Lower leg skin (tissue), 4 donors: ENCODE results near the gene TRIM10. TPM values are rescaled to one million over a fixed set of nuclear protein-coding genes. Genes with fewer than 3 reads are reported as not detected.

Experiments used
- DNase-seq, 2 donors: peaks; one replicate each; pipeline ENCODE4 v3.0.0-alpha.2; 2019; ENCODE audit warnings: low spot score in 2 of 2
- H3K4me3 ChIP-seq: fragments of 200-600 bp; sonication (generic); 2 replicates; pipeline ENCODE4 v1.5.1; 2017; ENCODE audit warnings: mild to moderate bottlenecking, low read depth; ENCODE audit not compliant: poor library complexity, severe bottlenecking
- CTCF ChIP-seq, 3 donors: fragments of 450-650 bp; IDR thresholded peaks; one replicate each; pipeline ENCODE4 v1.5.1; 2016; ENCODE audit warnings: antibody characterized with exemption in 3 of 3, mild to moderate bottlenecking in 3 of 3, moderate library complexity in 2 of 3
- POLR2A ChIP-seq, 2 donors: fragments of 450-650 bp; IDR thresholded peaks; one replicate each; pipeline ENCODE4 v1.6.1; 2016 to 2017; ENCODE audit warnings: antibody characterized with exemption in 2 of 2, mild to moderate bottlenecking in 1 of 2, moderate library complexity in 1 of 2
- WGBS, 2 donors: methylation state at CpG; one replicate each; pipeline ENCODE4 v1.1.5; 2018; 5-methylcytosine and 5-hydroxymethylcytosine counted together
- intact Hi-C: fragments of 100-400 bp; cut with DNase I; formaldehyde crosslinking; loops from one replicate; pipeline ENCODE4 v1.15.0; 2023; ENCODE audit warnings: low total_unique reads
- total RNA-seq, 4 donors: library from RNA; depleted of rRNA; stranded (reverse); fragments of >200 nt; gene quantifications; one replicate each; pipeline ENCODE4 v1.1.0, GENCODE V29; 2016

Gene TRIM10
- total RNA-seq, 4 donors from 2014 or later, result 0.13 to 1.1 (median 0.64) TPM

- H3K4me3 ChIP-seq, result no peak overlapping the region
- DNase-seq, result no peak
- intact Hi-C loops, result no loop called here
- TF ChIP-seq POLR2A (IDR thresholded peaks at IDR 0.05) (no peak), CTCF (IDR thresholded peaks at IDR 0.05) (no peak)
- WGBS, 2 donors, result 76 to 87% methylated on average over 1 of the region's 1 CpG
These were observed 19.1 kb upstream of the TRIM10 start for GRCh38 chr6:30180145-30180544.

GRCh38 chr6:30178837-30179236 is 17.8 kb upstream of the TRIM10 start:
- WGBS, 2 donors, result 95 to 96% methylated on average over 1 of the region's 1 CpG
- H3K4me3 ChIP-seq, result no peak overlapping the region
- no peak for DNase-seq
- intact Hi-C loops, result no loop called here
- TF ChIP-seq CTCF (IDR thresholded peaks at IDR 0.05) (no peak), POLR2A (IDR thresholded peaks at IDR 0.05) (no peak)

- WGBS, 2 donors, result 59 to 75% methylated on average over 2 of the region's 2 CpGs
- TF ChIP-seq CTCF (IDR thresholded peaks at IDR 0.05) (no peak), POLR2A (IDR thresholded peaks at IDR 0.05) (no peak)
- DNase-seq, result no peak
- H3K4me3 ChIP-seq, result no peak overlapping the region
- intact Hi-C loops, result no loop called here
These were observed 14.8 kb upstream of the TRIM10 start for GRCh38 chr6:30175765-30176164.

- intact Hi-C loops, result no loop called here
- no peak overlapping the region for H3K4me3 ChIP-seq
- WGBS, 2 donors, result 84 to 88% methylated on average over 4 of the region's 4 CpGs
- DNase-seq, result no peak
- no peak for TF ChIP-seq CTCF (IDR thresholded peaks at IDR 0.05)
- no peak for TF ChIP-seq POLR2A (IDR thresholded peaks at IDR 0.05)
These were observed 11.7 kb upstream of the TRIM10 start for GRCh38 chr6:30172681-30173080.

- intact Hi-C loops, result no loop called here
- H3K4me3 ChIP-seq, result no peak overlapping the region
- TF ChIP-seq POLR2A (IDR thresholded peaks at IDR 0.05) (no peak), CTCF (IDR thresholded peaks at IDR 0.05) (no peak)
- WGBS, 2 donors, result 8 to 10% methylated on average over 53 to 61 of the region's 62 CpGs
- no peak for DNase-seq
These were observed 10.9 kb upstream of the TRIM10 start for GRCh38 chr6:30171677-30172471.
